IMR-90 (cell line): ENCODE data around the gene LINC00305. TPM values are rescaled to one million over a fixed set of nuclear protein-coding genes. Genes with fewer than 3 reads are reported as not detected.

ENCODE experiments used
- ATAC-seq: fragments of 200-7000 bp; cut with Tn5 transposase; 2 replicates; pipeline ENCODE4 v1.9.1; 2020; ENCODE audit warnings: low read depth, mild to moderate bottlenecking, moderate library complexity
- BruUV-seq: library from RNA; stranded (reverse); fragments of 400-500 nt; replicated peaks from 2 replicates; lab custom pipeline; 2021; lab: Mats Ljungman, UMichigan
- CTCF ChIA-PET: fragments of 300-600 bp; formaldehyde crosslinking; extraction: SDS; loops from one replicate; lab custom pipeline; 2021; ENCODE audit warnings: antibody characterized with exemption; lab: Yijun Ruan, JAX
- POLR2A ChIA-PET: fragments of 300-600 bp; sonication (Branson Sonifier 250); formaldehyde crosslinking; loops from one replicate; lab custom pipeline; 2022; ENCODE audit warnings: antibody characterized with exemption; ENCODE audit not compliant: unreplicated experiment; lab: Charles Lee
- DNase-seq: peaks from one replicate; pipeline ENCODE4 v3.0.0; 2013
- H2AFZ ChIP-seq: replicated peaks from 2 replicates; pipeline ENCODE3; 2013; ENCODE audit warnings: low read length, mild to moderate bottlenecking; ENCODE audit not compliant: poor library complexity
- H2AK5ac ChIP-seq: 2 replicates; pipeline ENCODE4 v1.6.1; 2013; ENCODE audit warnings: low read depth, low read length, inconsistent platforms
- H2AK9ac ChIP-seq: replicated peaks from 2 replicates; pipeline ENCODE3; 2013; ENCODE audit warnings: mild to moderate bottlenecking, low read depth, low read length, moderate library complexity; ENCODE audit not compliant: poor library complexity
- H2BK120ac ChIP-seq: 2 replicates; pipeline ENCODE4 v1.6.1; 2013; ENCODE audit warnings: low read depth, low read length, inconsistent platforms
- H2BK15ac ChIP-seq: 3 replicates; pipeline ENCODE4 v1.6.1; 2013; ENCODE audit warnings: low read depth, low read length, inconsistent platforms
- H2BK20ac ChIP-seq: 2 replicates; pipeline ENCODE4 v1.6.1; 2013; ENCODE audit warnings: low read depth, mild to moderate bottlenecking, inconsistent platforms, low read length, moderate library complexity
- H2BK5ac ChIP-seq: 2 replicates; pipeline ENCODE4 v1.6.1; 2013; ENCODE audit warnings: mild to moderate bottlenecking, low read depth, low read length, inconsistent platforms; ENCODE audit not compliant: poor library complexity, severe bottlenecking
- H3K14ac ChIP-seq: replicated peaks from 2 replicates; pipeline ENCODE4 v1.6.1; 2013; ENCODE audit warnings: low read depth, low read length, inconsistent platforms
- H3K18ac ChIP-seq: 2 replicates; pipeline ENCODE4 v1.6.1; 2013; ENCODE audit warnings: low read depth, low read length, control low read depth
- H3K23ac ChIP-seq: 2 replicates; pipeline ENCODE4 v1.6.1; 2013; ENCODE audit warnings: low read depth, low read length, inconsistent platforms
- H3K27ac ChIP-seq: 2 replicates; pipeline ENCODE4 v1.5.1; 2013; ENCODE audit warnings: mild to moderate bottlenecking, control low read depth, low read length; ENCODE audit not compliant: insufficient read depth
- H3K27me3 ChIP-seq: 2 replicates; pipeline ENCODE4 v1.6.1; 2013; ENCODE audit warnings: low read length; ENCODE audit not compliant: control insufficient read depth, insufficient read depth
- H3K36me3 ChIP-seq: 2 replicates; pipeline ENCODE4 v1.6.1; 2013; ENCODE audit warnings: low read length, mixed read lengths; ENCODE audit not compliant: control insufficient read depth, insufficient read depth
- H3K4ac ChIP-seq: 2 replicates; pipeline ENCODE4 v1.6.1; 2013; ENCODE audit warnings: low read depth, low read length, inconsistent platforms
- H3K4me1 ChIP-seq: 2 replicates; pipeline ENCODE4 v1.6.1; 2013; ENCODE audit warnings: low read length, mixed read lengths; ENCODE audit not compliant: control insufficient read depth, insufficient read depth
- H3K4me2 ChIP-seq: 2 replicates; pipeline ENCODE4 v1.6.1; 2013; ENCODE audit warnings: low read depth, mild to moderate bottlenecking, control low read depth, low read length, moderate library complexity
- H3K4me3 ChIP-seq: 2 replicates; pipeline ENCODE4 v1.5.1; 2013; ENCODE audit warnings: low read depth, mild to moderate bottlenecking, control low read depth, low read length, moderate library complexity; ENCODE audit not compliant: insufficient read depth
- H3K56ac ChIP-seq: 2 replicates; pipeline ENCODE4 v1.6.1; 2013; ENCODE audit warnings: low read length, inconsistent platforms; ENCODE audit not compliant: insufficient read depth; ENCODE audit errors: extremely low read depth
- H3K79me1 ChIP-seq, 2 experiments: 2 replicates each; pipeline ENCODE4 v1.6.1; 2013; ENCODE audit warnings: low read length in 2 of 2, inconsistent platforms in 1 of 2, low read depth in 1 of 2
- H3K9ac ChIP-seq: 2 replicates; pipeline ENCODE4 v1.6.1; 2013; ENCODE audit warnings: low read depth, low read length, control low read depth
- H3K9me1 ChIP-seq: 2 replicates; pipeline ENCODE4 v1.6.1; 2013; ENCODE audit warnings: low read length, inconsistent platforms; ENCODE audit not compliant: insufficient read depth
- H3K9me3 ChIP-seq: 2 replicates; pipeline ENCODE4 v1.6.1; 2013; ENCODE audit warnings: low read length; ENCODE audit not compliant: control insufficient read depth, insufficient read depth
- H4K20me1 ChIP-seq: 2 replicates; pipeline ENCODE4 v1.6.1; 2013; ENCODE audit warnings: low read length, inconsistent platforms; ENCODE audit not compliant: insufficient read depth
- H4K5ac ChIP-seq: 2 replicates; pipeline ENCODE4 v1.6.1; 2013; ENCODE audit warnings: mild to moderate bottlenecking, low read depth, low read length, control low read depth
- H4K8ac ChIP-seq, 2 experiments: 2 replicates each; pipeline ENCODE4 v1.6.1; 2013; ENCODE audit warnings: low read depth in 2 of 2, low read length in 2 of 2, control low read depth in 1 of 2, inconsistent platforms in 1 of 2
- H4K91ac ChIP-seq: 2 replicates; pipeline ENCODE4 v1.6.1; 2013; ENCODE audit warnings: low read depth, low read length, inconsistent platforms; ENCODE audit not compliant: insufficient read depth
- ELK1 ChIP-seq: fragments of 150-350 bp; IDR thresholded peaks from 2 replicates; pipeline ENCODE4 v1.6.1; 2016; ENCODE audit warnings: low read depth, mild to moderate bottlenecking, low read length, moderate library complexity, borderline replicate concordance
- FOS ChIP-seq: fragments of 150-350 bp; IDR thresholded peaks from 2 replicates; pipeline ENCODE4 v1.6.1; 2016; ENCODE audit warnings: low read depth, low read length
- MXI1 ChIP-seq: IDR thresholded peaks from 2 replicates; pipeline ENCODE4 v1.6.1; 2012; ENCODE audit warnings: low read depth, mild to moderate bottlenecking, low read length, moderate library complexity, borderline replicate concordance
- WGBS, 2 experiments: methylation state at CpG; one replicate each; pipeline versions ENCODE4 v1.1.5 to v1.1.7; 2013; ENCODE audit warnings: missing lambda C conversion rate in 2 of 2; ENCODE audit not compliant: insufficient read length in 1 of 2; ENCODE audit errors: extremely low coverage in 2 of 2; 5-methylcytosine and 5-hydroxymethylcytosine counted together
- dilution Hi-C: fragments of 300-500 bp; cut with HindIII; formaldehyde crosslinking; loops from one replicate; pipeline ENCODE4 v1.14.3; 2018; ENCODE audit warnings: low sequenced_read_pairs; ENCODE audit not compliant: unreplicated experiment
- in situ Hi-C: fragments of 300-500 bp; cut with MboI; formaldehyde crosslinking; loops from 3 replicates; pipeline ENCODE4 v1.14.3; 2019; ENCODE audit warnings: low sequenced_read_pairs, inconsistent platforms, mixed read lengths
- intact Hi-C: fragments of 100-400 bp; cut with micrococcal nuclease; formaldehyde crosslinking; loops from 2 replicates; pipeline ENCODE4 v1.10.0; 2022
- polyA plus RNA-seq, 3 experiments: library from polyadenylated mRNA; depleted of rRNA; stranded (reverse); fragments of >200 nt; gene quantifications; 2 replicates each; pipeline ENCODE4 v1.2.3, GENCODE V29; 2012; ENCODE audit warnings: low replicate concordance in 1 of 3
- total RNA-seq: library from RNA; depleted of rRNA; stranded (reverse); fragments of >200 nt; gene quantifications from 2 replicates; pipeline ENCODE4 v1.2.3, GENCODE V29; 2012

Gene LINC00305
- total and polyA plus RNA-seq, 2 of the 4 experiments (the other 2 are of a cell fraction), result not detected

- Histone ChIP-seq H2BK15ac (no peak overlapping the region), H2AK5ac (no peak overlapping the region), H3K4ac (no peak overlapping the region), H3K9me1 (no peaks in the 10 kb centered on the region), H3K4me3 (no peak overlapping the region), H3K27ac (no peak overlapping the region), H3K79me1 (no peaks in the 10 kb centered on the region), H3K4me1 (no peaks in the 10 kb centered on the region), H4K20me1 (no peaks in the 10 kb centered on the region), H2AK9ac (no peak overlapping the region), H2BK20ac (no peak overlapping the region), H3K14ac (no peak overlapping the region), H4K91ac (no peak overlapping the region), H3K9ac (no peak overlapping the region), H3K36me3 (no peaks in the 10 kb centered on the region), H2BK120ac (no peak overlapping the region), H3K23ac (no peak overlapping the region), H3K4me2 (no peak overlapping the region), H4K5ac (no peak overlapping the region), H3K56ac (no peak overlapping the region), H3K18ac (no peak overlapping the region), H2AFZ (no peak overlapping the region), H4K8ac (no peak overlapping the region), H3K27me3 (no peaks in the 10 kb centered on the region), H2BK5ac (no peak overlapping the region), H3K9me3 (peaks cover 15% of the 10 kb centered on the region)
- DNase-seq (no peak), ATAC-seq (no peak)
- ChIA-PET POLR2A (no interaction called here), CTCF (no interaction called here)
- in situ Hi-C loops (loop anchor here (25.0 kb wide), 1 partner anchor 106 kb away; no protein-coding TSS in a partner anchor), intact Hi-C loops (no loop called here), dilution Hi-C loops (no loop called here)
- TF ChIP-seq MXI1, result no peak
- no peak for TF ChIP-seq FOS
- TF ChIP-seq ELK1, result no peak
- no CpG with 5 or more reads among the region's 2 CpGs for WGBS, 2 experiments
- BruUV-seq, result no TSS peak
Measured at GRCh38 chr18:64131314-64131713, 17.6 kb downstream of the LINC00305 start.
